ENCODE measurements around the gene NT5DC3. TPM values are rescaled to one million over a fixed set of nuclear protein-coding genes. Genes with fewer than 3 reads are reported as not detected.
A peak's percentile ranks its signal among the peaks of the same experiment; 100 is the strongest.

NT5DC3 gene
- 17.1 and 21.6 TPM in 2 replicates for total RNA-seq (2014; rRNA removed; shearing (Covaris generic))
- polyA plus RNA-seq (2015; cell fraction: cytosol; rRNA removed) = 13.4 and 15.1 TPM in 2 replicates
- polyA plus RNA-seq (2015; cell fraction: nucleus; rRNA removed) = 36.9 and 37.1 TPM in 2 replicates

GRCh38 chr12:103840876-103841689 lies at the start of gene NT5DC3:
Gene NT5DC3 (minus strand): TSS chr12:103841234. CDS start chr12:103841156, 78 bp downstream.
- peak; percentile 53 for DNase-seq (ENCODE audit: low read depth)

GRCh38 chr12:103887738-103888137 lies 46.7 kb upstream of the NT5DC3 start:
- no peak for DNase-seq (ENCODE audit: low read depth)

GRCh38 chr12:103886195-103886797 lies 45.3 kb upstream of the NT5DC3 start:
- DNase-seq (ENCODE audit: low read depth) = no peak

GRCh38 chr12:103884316-103884715 lies 43.3 kb upstream of the NT5DC3 start:
- peak; percentile 35 for DNase-seq (ENCODE audit: low read depth)

- DNase-seq (ENCODE audit: low read depth) = no peak
Measured at GRCh38 chr12:103883908-103884307, 42.9 kb upstream of the NT5DC3 start.

GRCh38 chr12:103882861-103883596 lies 42.0 kb upstream of the NT5DC3 start:
- peak; percentile 21 for DNase-seq (ENCODE audit: low read depth)

- DNase-seq (ENCODE audit: low read depth) = no peak
Measured at GRCh38 chr12:103881261-103881660, 40.2 kb upstream of the NT5DC3 start.

GRCh38 chr12:103880299-103881142 lies 39.5 kb upstream of the NT5DC3 start:
- DNase-seq (ENCODE audit: low read depth) = no peak

GRCh38 chr12:103879878-103880277 lies 38.8 kb upstream of the NT5DC3 start:
- no peak for DNase-seq (ENCODE audit: low read depth)

GRCh38 chr12:103879048-103879692 lies 38.1 kb upstream of the NT5DC3 start:
- no peak for DNase-seq (ENCODE audit: low read depth)

- peak; percentile 72 for DNase-seq (ENCODE audit: low read depth)
Measured at GRCh38 chr12:103877934-103878510, 37.0 kb upstream of the NT5DC3 start.

GRCh38 chr12:103877288-103877687 lies 36.3 kb upstream of the NT5DC3 start:
- no peak for DNase-seq (ENCODE audit: low read depth)

GRCh38 chr12:103875666-103876065 lies 34.6 kb upstream of the NT5DC3 start:
- no peak for DNase-seq (ENCODE audit: low read depth)

- DNase-seq (ENCODE audit: low read depth) = no peak
Measured at GRCh38 chr12:103868215-103868614, 27.2 kb upstream of the NT5DC3 start.

GRCh38 chr12:103865151-103865730 lies 24.2 kb upstream of the NT5DC3 start:
- DNase-seq (ENCODE audit: low read depth) = no peak

GRCh38 chr12:103864710-103865109 lies 23.7 kb upstream of the NT5DC3 start:
- no peak for DNase-seq (ENCODE audit: low read depth)

GRCh38 chr12:103858953-103859601 lies 18.0 kb upstream of the NT5DC3 start:
- peak; percentile 99 for DNase-seq (ENCODE audit: low read depth)

GRCh38 chr12:103858335-103858734 lies 17.3 kb upstream of the NT5DC3 start:
- DNase-seq (ENCODE audit: low read depth) = no peak

GRCh38 chr12:103857164-103857563 lies 16.1 kb upstream of the NT5DC3 start:
- no peak for DNase-seq (ENCODE audit: low read depth)

All from HT1080 (cell line).